HG02973 (cell line): ENCODE data around the gene LPCAT1.
"Not testable (repeated sequence)": the region's sequence is repeated elsewhere in the genome, so short reads cannot be mapped to it uniquely, and the experiment has no call there.

Experiments
- ATAC-seq: cut with Tn5 transposase; IDR thresholded peaks from one replicate; pipeline ENCODE4 v1.9.1; 2021; ENCODE audit warnings: moderate library complexity; ENCODE audit not compliant: unreplicated experiment

Gene LPCAT1

GRCh38 chr5:1523480-1523792 lies 324 bp downstream of the LPCAT1 start:
- ATAC-seq = peak; percentile 23

DNA sequence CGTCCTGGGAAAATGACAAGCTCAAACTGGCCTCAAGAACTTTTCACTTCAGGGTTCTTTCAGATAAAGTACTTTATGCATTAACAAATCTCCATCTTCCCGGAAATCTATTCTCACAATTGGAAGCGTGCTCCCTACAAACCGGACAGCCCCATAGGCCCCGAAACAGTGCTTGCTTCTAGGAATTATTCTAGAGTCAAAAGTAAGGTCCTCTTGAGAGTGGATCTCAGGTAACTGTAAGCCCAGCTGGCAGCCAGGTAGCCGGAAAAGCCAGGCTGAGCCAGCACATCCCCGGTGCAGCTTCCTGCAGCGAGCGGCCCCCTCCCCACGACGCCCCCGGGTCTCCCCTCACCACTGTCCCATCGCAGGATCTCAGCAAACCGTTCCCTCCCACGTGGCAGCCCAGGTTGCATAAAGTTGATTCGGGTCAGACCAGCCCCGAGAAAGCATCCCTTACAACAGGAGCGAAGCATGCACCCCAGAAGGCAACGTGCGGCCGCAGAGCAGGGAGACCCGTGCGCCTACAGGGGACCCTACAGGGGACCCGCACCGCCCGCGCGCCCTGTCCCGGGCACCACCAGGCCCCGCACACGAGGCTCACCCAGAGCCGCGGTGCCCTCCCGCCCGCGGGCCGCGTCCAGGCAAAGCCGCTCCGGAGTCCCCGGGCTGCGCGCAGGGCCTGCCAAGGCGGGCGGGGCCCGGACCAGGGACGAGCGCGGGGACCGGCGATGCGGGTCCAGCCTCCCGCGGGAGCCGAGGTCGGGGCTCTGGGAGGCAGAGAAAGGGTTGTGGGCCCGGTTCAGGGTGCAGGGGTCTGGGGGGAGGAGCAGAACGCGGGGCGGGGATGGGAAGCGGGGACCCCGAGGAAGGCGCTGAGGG lies 920 bp downstream of the LPCAT1 start:
- no peak for ATAC-seq

GRCh38 chr5:1521671-1522600 lies 1.8 kb downstream of the LPCAT1 start:
- no peak for ATAC-seq

DNA sequence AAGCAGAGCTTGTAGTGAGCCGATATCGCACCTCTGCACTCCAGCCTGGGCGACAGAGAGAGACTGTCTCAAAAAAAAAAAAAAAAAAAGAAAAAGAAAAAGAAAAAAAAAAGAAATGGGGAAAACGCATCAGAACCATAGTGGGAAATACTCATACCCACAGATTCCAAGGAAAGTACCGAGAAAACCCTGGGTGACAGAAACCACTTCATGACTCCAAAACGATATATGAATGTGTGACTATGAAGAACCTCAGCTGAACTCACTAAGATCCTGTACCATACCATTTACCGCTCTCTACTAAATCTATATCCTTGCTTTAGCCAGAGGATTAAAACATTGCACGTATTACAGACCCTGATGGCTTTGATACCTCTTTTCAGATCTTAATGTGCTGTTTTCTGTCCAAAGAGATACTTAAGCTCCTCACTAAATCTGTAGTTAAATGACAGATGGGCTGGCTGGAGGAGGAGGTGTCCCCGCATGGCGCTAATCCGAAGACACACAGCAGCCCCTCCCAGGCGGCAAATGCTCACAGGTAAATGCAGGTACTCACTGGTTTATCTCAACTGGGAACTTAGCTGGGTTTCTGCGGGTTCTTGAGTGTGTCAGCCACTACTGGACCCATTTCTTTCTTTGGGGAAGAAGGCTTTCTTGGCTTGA lies 2.8 kb downstream of the LPCAT1 start:
- no peak for ATAC-seq

- no peak for ATAC-seq
Measured at GRCh38 chr5:1519631-1520210, 4.0 kb downstream of the LPCAT1 start.

DNA sequence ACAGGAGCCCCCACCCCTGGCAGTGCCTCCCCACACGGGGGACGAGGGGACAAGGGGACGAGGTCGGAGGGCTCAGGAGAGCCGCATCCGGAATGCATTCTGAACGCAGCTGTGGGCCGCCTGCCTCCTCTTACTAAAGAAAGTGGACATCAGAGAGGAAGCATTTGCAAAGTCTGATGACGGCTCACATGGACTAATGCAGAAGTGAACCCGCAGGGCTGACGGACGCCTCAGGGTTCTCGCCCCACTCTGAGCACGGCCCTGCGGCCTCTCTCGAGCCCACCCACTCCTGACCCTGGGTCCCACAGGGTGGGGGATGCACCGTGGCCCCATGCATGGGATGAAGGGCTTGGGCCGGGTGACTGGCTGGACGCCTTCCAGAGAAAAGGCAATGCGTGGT lies 5.9 kb downstream of the LPCAT1 start:
- no peak for ATAC-seq

DNA sequence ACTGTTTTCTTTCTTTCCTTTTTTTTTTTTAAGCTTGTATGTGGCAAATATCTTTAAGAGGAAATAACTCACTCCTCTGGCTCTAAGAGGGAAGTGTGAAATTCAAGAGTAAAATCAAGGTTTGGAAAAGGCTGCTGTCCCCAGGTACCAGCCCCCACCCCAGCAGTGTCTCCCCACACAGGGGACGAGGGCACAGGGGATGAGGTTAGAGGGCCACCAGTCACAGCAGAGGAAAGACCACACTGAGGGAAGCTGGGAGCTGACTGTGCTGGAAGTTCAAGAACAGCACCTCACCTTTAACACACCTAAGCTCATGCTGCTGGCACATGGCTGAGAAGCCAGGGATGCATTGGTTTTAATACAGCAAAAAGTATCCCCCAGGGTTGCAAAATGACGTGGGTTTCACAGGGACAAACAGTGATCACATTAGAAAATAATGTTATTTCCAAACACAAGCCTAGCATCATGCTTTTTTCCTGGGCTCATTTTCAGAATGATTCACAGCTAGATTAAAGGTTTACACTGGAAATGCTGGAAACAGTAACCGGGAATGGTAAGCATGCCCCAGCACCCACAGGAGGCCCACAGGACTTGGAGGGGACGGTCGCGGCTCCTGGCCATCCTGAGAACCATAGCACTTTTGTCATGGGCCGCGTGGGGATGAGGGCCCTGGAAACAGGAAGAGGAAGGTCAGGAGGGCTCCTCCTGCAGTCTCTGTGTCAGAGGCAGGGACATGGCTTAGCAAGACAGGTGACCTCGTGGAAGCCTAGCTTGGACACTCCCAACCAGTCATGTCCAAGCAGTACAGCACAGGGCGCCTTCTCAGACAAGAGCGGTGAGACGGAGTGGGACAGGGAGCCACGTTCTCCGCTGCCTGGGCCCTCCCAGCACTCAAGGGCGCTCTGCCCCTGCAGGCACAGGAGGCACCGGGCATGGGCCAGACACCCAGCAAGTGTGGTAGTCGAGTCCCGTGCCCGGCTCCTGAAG lies 6.9 kb downstream of the LPCAT1 start:
- no peak for ATAC-seq

DNA sequence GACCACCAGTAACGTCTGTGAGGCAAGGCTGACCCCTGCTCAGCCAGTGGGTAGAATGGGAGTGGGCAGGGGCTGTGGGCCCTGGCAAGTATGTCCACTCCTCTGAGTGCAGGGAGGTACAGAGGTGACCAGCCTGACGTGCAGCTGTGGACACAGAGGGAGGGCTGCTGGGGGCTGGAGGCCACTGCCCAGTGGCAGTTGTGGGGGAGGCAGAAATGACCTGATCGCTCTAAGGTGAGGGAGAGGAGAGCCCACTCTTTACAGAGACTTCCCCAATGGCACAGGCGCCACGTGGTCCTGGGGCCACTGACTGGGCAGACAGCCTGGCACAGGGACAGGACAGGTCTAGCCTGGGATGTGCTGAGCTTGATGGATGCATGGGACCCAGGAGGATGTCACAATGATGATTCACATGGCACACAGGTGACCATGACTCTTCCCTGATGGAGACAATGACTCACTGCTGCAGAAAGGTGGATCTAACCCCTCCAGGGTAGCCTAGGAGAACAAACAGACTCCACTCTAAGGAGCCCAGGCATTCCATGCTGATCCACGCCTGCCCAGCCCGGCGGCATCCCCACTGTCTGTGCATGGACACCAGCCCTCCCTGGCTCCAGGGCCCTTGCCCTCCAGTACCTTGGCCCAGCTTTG lies 7.7 kb downstream of the LPCAT1 start:
- ATAC-seq = no peak

- ATAC-seq = no peak
Measured at GRCh38 chr5:1515311-1515920, 8.3 kb downstream of the LPCAT1 start.

- not testable (repeated sequence) for ATAC-seq
Measured at GRCh38 chr5:1514819-1515310, 8.9 kb downstream of the LPCAT1 start.

DNA sequence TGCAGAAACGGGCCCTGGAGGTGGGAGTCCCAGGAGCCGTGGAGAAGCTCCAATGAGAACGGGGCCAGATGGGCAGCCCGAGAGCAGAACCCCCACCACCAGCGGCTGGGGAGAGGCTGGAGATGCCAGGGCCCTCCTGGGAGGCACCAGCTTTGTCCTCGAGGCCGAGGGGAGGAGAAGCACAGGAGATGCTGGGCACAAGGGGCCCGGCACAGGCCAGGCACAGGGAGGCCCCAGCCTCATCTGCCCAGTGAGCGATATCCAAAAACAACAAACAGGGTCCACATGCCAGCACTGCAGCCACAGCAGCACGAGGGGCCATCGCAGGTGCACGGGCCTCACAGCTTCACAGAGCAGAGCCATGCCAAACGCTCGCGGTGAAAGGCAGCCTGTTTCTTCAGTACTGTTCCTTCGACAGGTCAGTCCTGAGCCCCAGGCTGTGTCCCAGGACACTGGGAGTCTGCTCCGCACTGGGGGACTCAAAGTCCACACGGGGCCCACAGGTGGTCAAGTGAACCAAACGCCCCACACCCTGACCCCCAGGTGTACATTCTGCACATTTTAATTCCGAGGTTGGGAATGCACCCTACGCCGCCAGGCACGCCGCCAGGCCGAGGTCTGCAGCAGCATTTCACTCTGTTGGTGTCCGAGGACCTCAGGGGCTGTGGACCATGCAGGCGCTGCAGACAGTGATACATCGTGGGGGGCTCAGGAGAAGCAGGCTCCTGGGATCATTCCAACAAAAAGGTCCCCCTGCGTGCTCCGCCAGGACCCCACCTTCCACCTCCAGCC lies 9.5 kb downstream of the LPCAT1 start:
- no peak for ATAC-seq

- no peak for ATAC-seq
Measured at GRCh38 chr5:1513326-1514026, 10.3 kb downstream of the LPCAT1 start.

- no peak for ATAC-seq
Measured at GRCh38 chr5:1512541-1513291, 11.0 kb downstream of the LPCAT1 start.

- no peak for ATAC-seq
Measured at GRCh38 chr5:1511651-1512540, 11.9 kb downstream of the LPCAT1 start.

GRCh38 chr5:1511048-1511447 lies 12.7 kb downstream of the LPCAT1 start:
- no peak for ATAC-seq

- ATAC-seq = no peak
Measured at GRCh38 chr5:1510631-1511030, 13.1 kb downstream of the LPCAT1 start.
